Uterus (tissue), 4 donors: ENCODE results near the gene CKS1B. TPM values are rescaled to one million over a fixed set of nuclear protein-coding genes. Genes with fewer than 3 reads are reported as not detected.

Experiments used
- DNase-seq, 2 donors: peaks; one replicate each; pipeline ENCODE4 v3.0.0-alpha.2; 2019 to 2020
- H3K27ac ChIP-seq, 2 donors: fragments of 200-600 bp; sonication (generic); 1 replicate in 1 of 2; 2 replicates in 1 of 2; pipeline ENCODE4 v1.5.1; 2016 to 2018
- H3K27me3 ChIP-seq, 2 donors: fragments of 200-600 bp; sonication (generic); one replicate each; pipeline ENCODE4 v1.5.1; 2018 to 2019; ENCODE audit warnings: control low read depth in 1 of 2
- H3K36me3 ChIP-seq, 2 donors: fragments of 200-600 bp; sonication (generic); one replicate each; pipeline ENCODE4 v1.5.1; 2019; ENCODE audit warnings: control low read depth in 1 of 2
- H3K4me1 ChIP-seq, 2 donors: fragments of 200-600 bp; sonication (generic); one replicate each; pipeline ENCODE4 v1.5.1; 2018 to 2019; ENCODE audit warnings: control low read depth in 1 of 2
- H3K4me3 ChIP-seq, 2 donors: fragments of 200-600 bp; sonication (generic); 1 replicate in 1 of 2; 2 replicates in 1 of 2; pipeline ENCODE4 v1.5.1; 2018 to 2019; ENCODE audit warnings: mild to moderate bottlenecking in 1 of 2
- H3K9me3 ChIP-seq, 2 donors: fragments of 200-600 bp; sonication (generic); one replicate each; pipeline ENCODE4 v1.5.1; 2019; ENCODE audit warnings: control low read depth in 1 of 2
- POLR2A ChIP-seq, 2 donors: fragments of 450-650 bp; IDR thresholded peaks; one replicate each; pipeline ENCODE4 v1.6.1; 2016; ENCODE audit warnings: antibody characterized with exemption in 2 of 2, mild to moderate bottlenecking in 1 of 2, moderate library complexity in 1 of 2
- intact Hi-C: fragments of 100-400 bp; cut with DNase I; formaldehyde crosslinking; loops from one replicate; pipeline ENCODE4 v1.15.1; 2023; ENCODE audit warnings: low total_unique reads
- total RNA-seq, 4 donors: library from RNA; depleted of rRNA in 3 of 4; stranded (reverse); fragments of >200 nt in 3 of 4; gene quantifications; one replicate each; pipeline versions ENCODE4 v1.1.0 to v1.2.4, GENCODE V29; 2014 to 2023
- TF ChIP-seq, protein P1 (sequence below), 4 experiments: fragments of 200-600 bp in 2 of 4; fragments of 450-650 bp in 2 of 4; sonication (generic) in 2 of 4; IDR thresholded peaks; one replicate each; pipeline ENCODE4 v1.5.1; 2016 to 2019; ENCODE audit warnings: antibody characterized with exemption in 4 of 4, mild to moderate bottlenecking in 2 of 4, moderate library complexity in 1 of 4
- donor health status: DM: yes; HTN: yes; CAD: no.

CKS1B gene
- total RNA-seq, 4 donors from 2014 or later: 14.1 to 52.7 (median 22.8) TPM

DNA sequence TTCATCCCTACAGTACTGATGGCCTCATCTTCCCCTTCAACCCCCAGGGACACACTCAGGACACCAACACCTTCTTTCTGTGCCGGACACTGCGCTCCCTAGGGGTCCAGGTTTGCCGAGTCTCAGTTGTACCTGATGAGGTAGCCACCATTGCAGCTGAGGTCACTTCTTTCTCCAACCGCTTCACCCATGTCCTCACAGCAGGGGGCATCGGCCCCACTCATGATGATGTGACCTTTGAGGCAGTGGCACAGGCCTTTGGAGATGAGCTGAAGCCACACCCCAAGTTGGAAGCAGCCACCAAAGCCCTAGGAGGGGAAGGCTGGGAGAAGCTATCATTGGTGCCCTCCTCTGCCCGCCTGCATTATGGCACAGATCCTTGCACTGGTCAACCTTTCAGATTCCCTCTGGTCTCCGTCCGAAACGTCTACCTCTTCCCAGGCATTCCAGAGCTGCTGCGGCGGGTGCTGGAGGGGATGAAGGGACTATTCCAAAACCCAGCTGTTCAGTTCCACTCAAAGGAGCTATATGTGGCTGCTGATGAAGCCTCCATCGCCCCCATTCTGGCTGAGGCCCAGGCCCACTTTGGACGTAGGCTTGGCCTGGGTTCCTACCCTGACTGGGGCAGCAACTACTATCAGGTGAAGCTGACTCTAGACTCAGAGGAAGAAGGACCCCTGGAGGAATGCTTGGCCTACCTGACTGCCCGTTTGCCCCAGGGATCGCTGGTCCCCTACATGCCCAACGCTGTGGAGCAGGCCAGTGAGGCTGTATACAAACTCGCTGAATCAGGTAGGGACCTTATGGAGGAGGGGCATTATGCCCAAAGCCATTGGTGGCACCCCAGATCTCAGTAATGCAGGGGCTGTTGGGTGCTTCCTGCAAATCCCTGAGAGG is 13.8 kb downstream of the CKS1B start:
- no peaks in the 10 kb centered on the region for H3K9me3 ChIP-seq
- no peak for DNase-seq

DNA sequence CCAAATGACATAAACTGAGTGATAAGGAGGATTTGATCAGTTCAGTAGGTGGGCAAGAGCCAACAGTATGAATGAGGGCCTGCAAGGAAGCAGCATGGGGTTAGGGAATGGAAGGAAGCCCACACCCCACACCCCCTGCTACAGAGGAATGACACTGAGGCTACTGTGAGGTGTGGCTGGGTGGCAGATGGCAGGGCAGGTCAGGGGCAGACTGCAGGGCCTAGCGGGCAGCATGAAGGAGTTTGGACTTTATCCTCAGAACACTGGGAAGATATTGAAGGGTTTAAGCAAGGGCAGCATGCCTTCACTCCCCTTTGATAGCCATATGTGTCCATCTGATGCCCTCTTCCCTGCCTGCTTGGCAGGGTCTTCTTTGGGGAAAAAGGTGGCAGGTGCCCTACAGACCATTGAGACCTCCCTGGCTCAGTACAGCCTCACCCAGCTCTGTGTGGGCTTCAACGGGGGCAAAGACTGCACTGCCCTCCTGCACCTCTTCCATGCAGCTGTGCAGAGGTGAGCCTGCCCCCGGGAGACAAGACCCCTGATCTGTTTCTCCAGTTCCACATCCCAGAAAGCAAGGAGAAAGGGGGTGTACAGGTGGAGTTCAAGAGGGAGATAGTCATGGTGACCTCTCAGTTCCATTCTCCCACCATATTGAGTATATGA is 14.8 kb downstream of the CKS1B start:
- Histone ChIP-seq H3K9me3 (no peaks in the 10 kb centered on the region), H3K36me3 (no peaks in the 10 kb centered on the region), H3K4me1 (peaks cover 0 to 3% of the 10 kb centered on the region in 2 donors), H3K27ac (no peak overlapping the region), H3K27me3 (no peaks in the 10 kb centered on the region), H3K4me3 (no peak overlapping the region)
- DNase-seq: no peak
- intact Hi-C loops: no loop called here
- TF ChIP-seq, protein P1, sequence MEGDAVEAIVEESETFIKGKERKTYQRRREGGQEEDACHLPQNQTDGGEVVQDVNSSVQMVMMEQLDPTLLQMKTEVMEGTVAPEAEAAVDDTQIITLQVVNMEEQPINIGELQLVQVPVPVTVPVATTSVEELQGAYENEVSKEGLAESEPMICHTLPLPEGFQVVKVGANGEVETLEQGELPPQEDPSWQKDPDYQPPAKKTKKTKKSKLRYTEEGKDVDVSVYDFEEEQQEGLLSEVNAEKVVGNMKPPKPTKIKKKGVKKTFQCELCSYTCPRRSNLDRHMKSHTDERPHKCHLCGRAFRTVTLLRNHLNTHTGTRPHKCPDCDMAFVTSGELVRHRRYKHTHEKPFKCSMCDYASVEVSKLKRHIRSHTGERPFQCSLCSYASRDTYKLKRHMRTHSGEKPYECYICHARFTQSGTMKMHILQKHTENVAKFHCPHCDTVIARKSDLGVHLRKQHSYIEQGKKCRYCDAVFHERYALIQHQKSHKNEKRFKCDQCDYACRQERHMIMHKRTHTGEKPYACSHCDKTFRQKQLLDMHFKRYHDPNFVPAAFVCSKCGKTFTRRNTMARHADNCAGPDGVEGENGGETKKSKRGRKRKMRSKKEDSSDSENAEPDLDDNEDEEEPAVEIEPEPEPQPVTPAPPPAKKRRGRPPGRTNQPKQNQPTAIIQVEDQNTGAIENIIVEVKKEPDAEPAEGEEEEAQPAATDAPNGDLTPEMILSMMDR (IDR thresholded peaks at IDR 0.05): no peak
- TF ChIP-seq POLR2A (IDR thresholded peaks at IDR 0.05): no peak

More for the DNA sequence above, 13.8 kb downstream of the CKS1B start:
- intact Hi-C loops: no loop called here
- no peak overlapping the region for H3K27ac ChIP-seq
- no peak overlapping the region for H3K4me3 ChIP-seq
- no peaks in the 10 kb centered on the region for H3K36me3 ChIP-seq
- no peaks in the 10 kb centered on the region for H3K27me3 ChIP-seq
- TF ChIP-seq POLR2A (IDR thresholded peaks at IDR 0.05): no peak
- TF ChIP-seq, protein P1 (IDR thresholded peaks at IDR 0.05): no peak
- peaks cover 0 to 10% of the 10 kb centered on the region in 2 donors for H3K4me1 ChIP-seq

DNA sequence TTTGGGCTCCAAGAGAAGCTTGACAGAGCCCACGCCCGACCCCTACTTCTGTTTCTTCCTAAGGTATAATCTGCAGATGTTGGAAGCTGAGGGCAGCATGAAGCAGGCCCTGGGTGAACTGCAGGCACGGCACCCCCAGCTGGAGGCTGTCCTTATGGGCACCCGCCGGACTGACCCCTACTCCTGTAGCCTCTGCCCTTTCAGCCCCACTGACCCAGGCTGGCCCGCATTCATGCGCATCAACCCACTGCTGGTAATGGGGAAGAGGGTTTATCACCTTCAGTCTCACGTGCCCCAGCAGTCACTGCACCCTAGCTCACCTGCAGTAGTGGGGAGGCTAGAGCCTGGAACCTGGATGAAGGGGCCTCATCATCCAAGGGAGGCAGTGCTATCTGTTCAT is 15.8 kb downstream of the CKS1B start:
- TF ChIP-seq POLR2A (IDR thresholded peaks at IDR 0.05): no peak
- TF ChIP-seq, protein P1 (IDR thresholded peaks at IDR 0.05): no peak
- DNase-seq: no peak
- no peaks in the 10 kb centered on the region for H3K27me3 ChIP-seq

DNA sequence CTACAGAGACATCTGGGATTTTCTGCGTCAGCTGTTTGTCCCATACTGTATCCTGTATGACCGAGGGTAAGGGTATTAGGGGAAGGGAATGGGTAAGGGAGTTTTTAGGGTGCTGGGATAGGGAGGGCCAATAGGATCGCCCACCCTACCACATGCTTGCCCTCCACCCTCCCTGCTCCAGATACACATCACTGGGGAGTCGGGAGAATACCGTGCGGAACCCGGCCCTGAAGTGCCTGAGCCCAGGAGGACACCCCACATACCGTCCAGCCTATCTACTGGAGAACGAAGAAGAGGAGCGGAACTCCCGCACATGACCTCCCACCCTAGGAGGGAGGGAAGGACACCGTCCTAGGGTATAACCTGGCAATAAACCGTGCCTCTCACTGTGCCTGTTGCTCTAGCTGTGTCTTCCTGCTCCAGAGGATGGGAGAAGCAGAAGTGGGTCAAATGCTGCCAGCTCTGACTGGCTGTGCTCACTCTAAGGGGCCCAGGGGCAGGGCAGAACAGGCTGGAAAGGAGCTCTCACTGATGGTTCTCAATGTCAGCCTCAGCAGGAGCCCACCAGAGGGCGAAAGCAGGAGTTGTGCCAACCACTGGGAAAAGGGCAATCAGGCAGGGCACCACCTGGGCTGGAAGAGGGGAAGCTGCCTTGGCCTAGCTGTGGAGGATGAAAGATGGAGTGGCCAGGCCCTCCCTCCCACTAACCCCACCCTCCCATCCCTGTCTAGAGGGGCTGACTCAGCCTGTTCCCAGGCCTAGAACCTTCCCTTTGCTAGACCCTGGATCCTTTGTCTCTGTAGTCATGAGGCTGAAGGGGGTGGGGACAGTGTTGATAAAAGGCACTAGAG is 18.5 kb downstream of the CKS1B start:
- no peak overlapping the region for H3K4me3 ChIP-seq
- H3K27ac ChIP-seq: no peak overlapping the region
- intact Hi-C loops: no loop called here
- TF ChIP-seq, protein P1 (IDR thresholded peaks at IDR 0.05): no peak
- no peak for TF ChIP-seq POLR2A (IDR thresholded peaks at IDR 0.05)
- no peak for DNase-seq
- no peaks in the 10 kb centered on the region for H3K27me3 ChIP-seq
- no peaks in the 10 kb centered on the region for H3K36me3 ChIP-seq
- no peaks in the 10 kb centered on the region for H3K9me3 ChIP-seq
- peaks cover 0 to 3% of the 10 kb centered on the region in 2 donors for H3K4me1 ChIP-seq

More for the DNA sequence above, 15.8 kb downstream of the CKS1B start:
- no peak overlapping the region for H3K4me3 ChIP-seq
- H3K36me3 ChIP-seq: no peaks in the 10 kb centered on the region
- peaks cover 0 to 3% of the 10 kb centered on the region in 2 donors for H3K4me1 ChIP-seq
- H3K27ac ChIP-seq: no peak overlapping the region
- intact Hi-C loops: no loop called here
- H3K9me3 ChIP-seq: no peaks in the 10 kb centered on the region
